Measurements from ENCODE around the gene GALC. TPM values are rescaled to one million over a fixed set of nuclear protein-coding genes. Genes with fewer than 3 reads are reported as not detected.
"Not testable (repeated sequence)": the region's sequence is repeated elsewhere in the genome, so short reads cannot be mapped to it uniquely, and the experiment has no call there.

The GALC gene
- polyA plus RNA-seq, 1 experiment, result 8.2 TPM

GRCh38 chr14:88026890-88027289, 33.9 kb upstream of the GALC start:
- POLR2A ChIA-PET, result no interaction called here
- CTCF ChIA-PET, result interaction anchor here (2.3 kb wide), 1 partner anchor 12 kb away, joined by 9 read pairs; no protein-coding TSS in a partner anchor
- TF ChIP-seq CTCF (IDR thresholded peaks at IDR 0.05; ENCODE audit: insufficient read depth, low read depth, low read length), result no peak

GRCh38 chr14:88025313-88025712, 32.3 kb upstream of the GALC start:
- CTCF ChIA-PET, result interaction anchor here (2.3 kb wide), 1 partner anchor 10 kb away, joined by 9 read pairs; no protein-coding TSS in a partner anchor
- H3K4me3 ChIP-seq (ENCODE audit: low read depth, low read length), result no peak overlapping the region
- POLR2A ChIA-PET, result no interaction called here
- TF ChIP-seq CTCF (IDR thresholded peaks at IDR 0.05; ENCODE audit: insufficient read depth, low read depth, low read length), result no peak
- DNase-seq (ENCODE audit: low read depth), result no peak
- no peaks in the 10 kb centered on the region for H3K27me3 ChIP-seq (ENCODE audit: control insufficient read depth, insufficient read depth, low read length)
- H3K36me3 ChIP-seq (ENCODE audit: control insufficient read depth, insufficient read depth, low read length), result no peaks in the 10 kb centered on the region

More at GRCh38 chr14:88026890-88027289, 33.9 kb upstream of the GALC start:
- no peaks in the 10 kb centered on the region for H3K27me3 ChIP-seq (ENCODE audit: control insufficient read depth, insufficient read depth, low read length)
- H3K36me3 ChIP-seq (ENCODE audit: control insufficient read depth, insufficient read depth, low read length), result no peaks in the 10 kb centered on the region
- DNase-seq (ENCODE audit: low read depth), result no peak
- no peak overlapping the region for H3K4me3 ChIP-seq (ENCODE audit: low read depth, low read length)

DNA sequence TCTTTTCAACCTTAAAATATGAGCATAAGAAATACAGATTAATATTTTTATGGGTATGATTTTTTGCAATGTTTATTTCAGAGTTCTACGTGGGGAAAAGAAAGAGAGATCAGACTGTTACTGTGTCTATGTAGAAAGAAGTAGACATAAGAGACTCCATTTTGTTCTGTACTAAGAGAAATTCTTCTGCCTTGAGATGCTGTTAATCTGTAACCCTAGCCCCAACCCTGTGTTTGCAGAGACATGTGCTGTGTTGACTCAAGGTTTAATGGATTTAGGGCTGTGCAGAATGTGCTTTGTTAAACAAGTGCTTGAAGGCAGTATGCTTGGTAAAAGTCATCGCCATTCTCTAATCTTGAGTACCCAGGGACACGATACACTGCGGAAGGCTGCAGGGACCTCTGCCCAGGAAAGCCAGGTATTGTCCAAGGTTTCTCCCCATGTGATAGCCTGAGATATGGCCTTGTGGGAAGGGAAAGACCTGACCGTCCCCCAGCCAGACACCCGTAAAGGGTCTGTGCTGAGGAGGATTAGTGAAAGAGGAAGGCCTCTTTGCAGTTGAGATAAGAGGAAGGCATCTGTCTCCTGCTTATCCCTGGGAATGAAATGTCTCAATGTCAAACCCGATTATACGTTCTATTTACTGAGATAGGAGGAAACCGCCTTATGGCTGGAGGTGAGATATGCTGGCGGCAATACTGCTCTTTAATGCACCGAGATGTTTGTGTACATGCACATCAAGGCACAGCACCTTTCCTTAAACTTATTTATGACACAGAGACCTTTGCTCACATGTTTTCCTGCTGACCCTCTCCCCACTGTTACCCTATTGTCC, 31.5 kb upstream of the GALC start:
- H3K4me3 ChIP-seq (ENCODE audit: low read depth, low read length); DNase-seq (ENCODE audit: low read depth); CTCF ChIA-PET; H3K36me3 ChIP-seq (ENCODE audit: control insufficient read depth, insufficient read depth, low read length); H3K27me3 ChIP-seq (ENCODE audit: control insufficient read depth, insufficient read depth, low read length); POLR2A ChIA-PET: not testable (repeated sequence)

DNA sequence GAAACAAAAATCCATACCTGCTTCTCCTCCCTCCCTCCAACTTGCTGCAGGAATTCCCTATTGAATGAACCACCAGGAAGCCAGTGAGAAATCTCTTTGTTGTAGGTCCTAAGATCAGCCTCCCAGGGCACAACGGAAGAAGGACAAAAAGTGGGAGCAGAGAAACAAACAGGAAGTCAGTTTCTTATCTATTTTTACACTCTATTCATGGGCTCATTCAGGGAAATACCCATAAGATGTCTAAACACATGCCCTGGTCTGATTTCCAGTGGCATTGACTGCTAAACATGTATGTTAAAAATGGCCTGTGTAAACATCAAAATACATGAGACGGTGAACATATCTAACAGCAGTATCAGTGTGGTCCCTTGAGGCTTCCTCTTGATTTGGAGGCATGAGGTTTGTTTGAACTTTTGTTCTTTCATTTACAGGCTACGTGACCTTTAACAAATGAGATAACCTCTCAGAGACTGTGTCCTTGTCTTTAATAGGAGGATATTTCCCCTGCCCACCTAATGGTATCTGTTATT, 30.7 kb upstream of the GALC start:
- CTCF ChIA-PET, result no interaction called here
- POLR2A ChIA-PET, result no interaction called here
- TF ChIP-seq CTCF (IDR thresholded peaks at IDR 0.05; ENCODE audit: insufficient read depth, low read depth, low read length), result no peak
- Histone ChIP-seq H3K27me3 (ENCODE audit: control insufficient read depth, insufficient read depth, low read length) (no peaks in the 10 kb centered on the region), H3K4me3 (ENCODE audit: low read depth, low read length) (no peak overlapping the region), H3K36me3 (ENCODE audit: control insufficient read depth, insufficient read depth, low read length) (no peaks in the 10 kb centered on the region)
- DNase-seq (ENCODE audit: low read depth), result no peak

DNA sequence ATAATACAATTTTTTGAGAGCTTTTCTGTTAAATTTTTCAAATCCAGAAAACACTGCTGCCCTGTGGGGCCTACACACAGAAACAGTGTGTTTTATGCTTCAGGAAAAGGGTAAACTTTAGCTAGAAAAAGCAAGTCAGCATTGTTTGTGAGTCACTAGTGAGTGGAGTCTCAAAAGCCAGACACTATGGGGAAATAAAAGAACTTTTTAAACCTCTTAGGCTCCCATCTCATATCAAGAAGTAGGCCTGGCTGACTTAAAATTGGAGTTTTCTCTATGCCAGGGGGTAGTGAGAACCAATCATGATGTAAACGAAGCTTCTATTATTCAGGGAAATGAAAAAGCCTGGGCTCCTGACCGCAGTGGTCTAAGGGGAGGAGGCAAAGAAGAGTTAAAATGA, 24.6 kb upstream of the GALC start:
- DNase-seq (ENCODE audit: low read depth), result no peak
- Histone ChIP-seq H3K4me3 (ENCODE audit: low read depth, low read length) (no peak overlapping the region), H3K27me3 (ENCODE audit: control insufficient read depth, insufficient read depth, low read length) (no peaks in the 10 kb centered on the region), H3K36me3 (ENCODE audit: control insufficient read depth, insufficient read depth, low read length) (no peaks in the 10 kb centered on the region)
- no peak for TF ChIP-seq CTCF (IDR thresholded peaks at IDR 0.05; ENCODE audit: insufficient read depth, low read depth, low read length)
- POLR2A ChIA-PET, result interaction anchor here (0.6 kb wide), 1 partner anchor 163 kb away, joined by 8 read pairs; no protein-coding TSS in a partner anchor
- CTCF ChIA-PET, result interaction anchor here (0.6 to 7.2 kb wide), 5 partner anchors 13 to 152 kb away, joined by 3 to 58 read pairs (median 3); partner anchors contain the start of gene GPR65

Data from BJ (cell line).